HG03039 (cell line): ENCODE measurements around the gene RALGPS2.
"Not testable (repeated sequence)": the region's sequence is repeated elsewhere in the genome, so short reads cannot be mapped to it uniquely, and the experiment has no call there.

Experiments used
- ATAC-seq: cut with Tn5 transposase; IDR thresholded peaks from one replicate; pipeline ENCODE4 v1.9.1; 2021; ENCODE audit warnings: mild to moderate bottlenecking, moderate library complexity; ENCODE audit not compliant: unreplicated experiment

RALGPS2 gene

GRCh38 chr1:178723546-178723945 lies 1.5 kb upstream of the RALGPS2 start:
- ATAC-seq: no peak

DNA sequence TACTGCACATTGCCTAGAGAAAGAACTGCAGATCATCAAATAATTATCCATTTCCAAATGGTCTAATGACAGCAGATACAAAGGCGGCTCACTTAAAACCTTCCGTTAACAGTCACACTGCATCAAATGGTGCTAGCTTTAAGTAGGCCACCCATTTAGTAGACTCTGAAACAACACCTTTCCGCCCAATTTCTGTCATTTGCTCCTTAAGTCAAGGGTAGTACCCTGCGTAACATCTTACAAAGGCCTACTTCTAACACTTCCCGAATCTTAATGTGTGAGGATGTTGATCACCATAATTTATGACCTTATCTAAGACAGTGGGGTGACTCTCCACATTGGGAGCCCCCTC lies 692 bp upstream of the RALGPS2 start:
- no peak for ATAC-seq

- peak; percentile 24 for ATAC-seq
These were observed 532 bp downstream of the RALGPS2 start for GRCh38 chr1:178725466-178726086.

- ATAC-seq: peak; percentile 71
These were observed 1.1 kb downstream of the RALGPS2 start for GRCh38 chr1:178726087-178726517.

- ATAC-seq: no peak
These were observed 1.5 kb downstream of the RALGPS2 start for GRCh38 chr1:178726545-178726944.

DNA sequence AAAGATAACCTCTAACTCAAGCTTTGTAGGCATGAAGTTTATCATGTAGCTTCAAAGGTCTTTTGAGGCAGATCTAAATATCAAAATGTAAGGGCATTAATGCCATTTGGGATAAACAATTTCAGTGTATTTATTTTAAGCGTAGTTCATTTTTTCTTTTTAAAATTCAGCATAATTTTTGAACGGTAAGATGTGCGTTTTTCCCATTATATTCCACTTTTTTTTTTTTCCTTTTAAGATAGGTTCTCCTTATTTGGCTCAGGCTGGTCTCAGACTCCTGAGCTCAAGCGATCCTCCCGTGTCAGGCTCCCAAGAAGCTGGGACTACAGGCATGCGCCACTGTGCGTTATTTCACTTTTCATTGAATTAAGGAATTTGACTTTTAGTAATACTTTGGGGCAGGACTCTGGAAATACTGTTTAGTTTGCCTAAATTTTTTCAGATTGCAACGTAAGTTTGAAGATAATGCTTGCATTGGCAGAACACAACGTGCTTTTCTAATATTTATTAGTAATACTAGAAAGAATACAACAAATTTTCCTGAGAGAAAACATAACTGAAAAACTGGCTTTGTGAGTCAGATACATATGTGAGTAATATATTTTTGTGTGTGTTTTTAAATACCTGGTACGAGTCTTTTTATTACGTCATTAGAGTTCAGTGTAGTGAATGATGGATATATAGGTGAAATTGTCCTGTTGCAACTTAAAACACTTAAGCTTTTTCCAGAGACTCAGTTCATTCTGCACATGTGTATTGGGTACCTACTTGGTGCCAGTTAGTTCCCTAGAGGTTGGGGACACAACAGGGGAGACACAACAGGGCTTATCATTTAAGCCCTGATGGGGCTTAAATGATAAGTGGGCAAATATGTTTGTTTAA lies 2.2 kb downstream of the RALGPS2 start:
- no peak for ATAC-seq

DNA sequence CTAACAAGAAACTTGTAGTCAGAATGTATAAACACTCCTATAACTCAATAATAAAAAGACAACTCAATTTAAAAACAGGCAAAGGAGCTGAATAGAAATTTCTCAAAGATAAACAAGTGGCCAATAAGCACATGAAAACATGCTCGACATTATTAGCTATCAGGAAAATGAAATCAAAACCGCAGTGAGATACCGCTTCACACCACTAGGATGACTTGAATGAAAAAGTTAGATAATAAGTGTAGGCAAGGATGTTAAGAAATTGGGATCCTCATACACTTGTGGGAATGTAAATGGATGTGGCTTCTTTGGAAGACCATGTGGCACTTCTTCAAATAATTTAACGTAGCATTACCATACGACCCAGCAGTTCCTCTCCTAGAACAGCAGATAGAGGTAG lies 8.9 kb downstream of the RALGPS2 start:
- ATAC-seq: no peak

- ATAC-seq: no peak
These were observed 13.7 kb downstream of the RALGPS2 start for GRCh38 chr1:178738780-178739179.

DNA sequence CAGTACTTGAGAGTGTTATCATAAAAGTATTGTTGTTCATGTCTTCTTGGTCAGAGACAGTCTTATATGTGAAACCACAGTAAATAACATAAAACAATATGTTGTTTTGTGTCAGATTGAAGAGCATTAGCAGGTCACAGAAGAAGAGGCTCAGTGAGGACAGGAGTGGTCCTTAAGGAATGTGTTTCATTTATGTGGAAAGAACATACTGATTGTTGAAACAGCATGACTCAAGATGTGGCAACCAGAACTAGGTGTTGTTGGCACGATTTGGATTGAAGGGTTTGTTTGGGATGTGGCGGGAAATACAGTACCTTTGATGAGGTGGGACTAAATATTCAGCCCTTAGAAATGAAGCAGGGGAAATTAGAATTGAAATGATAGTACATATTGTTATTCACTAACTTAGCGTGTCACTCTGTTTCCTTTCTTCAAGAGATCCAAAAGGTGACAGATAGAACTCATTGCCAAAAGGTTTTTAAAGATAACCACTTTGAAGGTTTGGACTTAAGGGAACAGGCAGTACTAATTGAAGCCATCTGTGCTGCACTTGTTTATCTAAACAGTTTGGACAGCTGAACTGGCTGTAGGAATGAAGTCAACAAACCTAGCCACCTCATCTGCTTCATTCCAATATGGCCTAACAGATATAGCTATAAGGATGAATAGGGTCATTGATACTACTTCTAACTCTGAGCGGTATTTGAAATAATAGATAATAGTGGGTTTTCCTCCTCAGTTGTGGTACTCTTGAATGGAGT lies 14.4 kb downstream of the RALGPS2 start:
- ATAC-seq: no peak

GRCh38 chr1:178740491-178740890 lies 15.4 kb downstream of the RALGPS2 start:
- no peak for ATAC-seq

GRCh38 chr1:178740924-178741323 lies 15.9 kb downstream of the RALGPS2 start:
- ATAC-seq: no peak

- ATAC-seq: no peak
These were observed 18.8 kb downstream of the RALGPS2 start for GRCh38 chr1:178743801-178744200.

DNA sequence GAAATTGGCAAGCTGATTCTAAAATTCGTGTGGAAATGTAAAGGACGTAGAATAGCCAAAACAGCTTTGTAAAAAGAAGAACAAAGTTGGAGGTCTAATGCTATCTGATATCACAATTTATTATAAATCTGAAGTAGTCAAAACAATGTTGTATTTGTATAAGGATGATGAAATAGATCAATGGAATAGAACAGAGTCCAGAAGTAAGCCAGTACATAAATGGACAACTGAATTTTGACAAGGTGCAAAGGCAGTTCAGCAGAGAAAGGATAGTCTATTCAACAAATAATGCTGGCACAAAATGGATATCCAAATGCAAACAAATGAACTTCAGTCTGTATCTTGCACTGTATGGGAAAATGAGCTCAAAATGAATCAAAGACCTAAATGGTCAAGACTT lies 20.2 kb downstream of the RALGPS2 start:
- ATAC-seq: no peak

GRCh38 chr1:178746345-178746744 lies 21.3 kb downstream of the RALGPS2 start:
- ATAC-seq: no peak

DNA sequence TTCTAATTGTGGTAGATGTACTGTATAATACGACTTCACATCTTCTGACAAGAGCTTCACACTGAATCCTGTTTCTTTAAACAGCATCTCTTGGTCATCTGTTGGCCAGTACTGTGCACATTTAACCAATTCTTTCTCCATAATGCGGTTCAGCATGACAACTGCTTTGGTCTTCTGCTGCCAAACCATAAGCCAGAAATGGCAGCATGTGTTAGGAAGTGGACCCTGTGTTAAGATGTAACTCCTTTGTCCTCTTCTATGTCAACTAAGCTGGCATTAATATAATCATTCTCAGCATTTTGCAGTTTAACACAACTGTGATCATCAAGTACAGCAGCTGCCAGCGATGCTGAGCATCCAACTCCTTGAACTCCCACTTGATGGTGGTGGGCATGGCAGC lies 22.3 kb downstream of the RALGPS2 start:
- ATAC-seq: not testable (repeated sequence)

- no peak for ATAC-seq
These were observed 24.6 kb downstream of the RALGPS2 start for GRCh38 chr1:178749581-178750166.

GRCh38 chr1:178751046-178751445 lies 26.0 kb downstream of the RALGPS2 start:
- no peak for ATAC-seq

DNA sequence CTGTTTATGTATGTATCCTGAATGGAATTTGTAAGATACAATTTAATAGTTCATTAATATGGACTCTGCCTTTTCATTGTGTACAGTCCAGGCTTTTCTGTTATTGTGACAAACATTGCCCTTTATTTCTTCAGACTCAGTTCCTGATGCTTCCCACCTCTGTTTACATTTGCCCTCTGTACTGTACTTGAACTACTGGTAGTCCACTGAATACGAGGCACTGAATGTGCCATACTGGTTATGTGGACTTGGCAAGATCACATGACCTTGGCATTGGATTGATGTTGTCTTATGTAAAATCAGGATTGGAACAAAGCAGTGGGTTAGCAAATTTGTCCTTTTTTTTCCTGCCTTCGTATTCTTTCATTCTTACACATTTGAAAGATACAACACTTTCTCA lies 27.8 kb downstream of the RALGPS2 start:
- ATAC-seq: no peak

DNA sequence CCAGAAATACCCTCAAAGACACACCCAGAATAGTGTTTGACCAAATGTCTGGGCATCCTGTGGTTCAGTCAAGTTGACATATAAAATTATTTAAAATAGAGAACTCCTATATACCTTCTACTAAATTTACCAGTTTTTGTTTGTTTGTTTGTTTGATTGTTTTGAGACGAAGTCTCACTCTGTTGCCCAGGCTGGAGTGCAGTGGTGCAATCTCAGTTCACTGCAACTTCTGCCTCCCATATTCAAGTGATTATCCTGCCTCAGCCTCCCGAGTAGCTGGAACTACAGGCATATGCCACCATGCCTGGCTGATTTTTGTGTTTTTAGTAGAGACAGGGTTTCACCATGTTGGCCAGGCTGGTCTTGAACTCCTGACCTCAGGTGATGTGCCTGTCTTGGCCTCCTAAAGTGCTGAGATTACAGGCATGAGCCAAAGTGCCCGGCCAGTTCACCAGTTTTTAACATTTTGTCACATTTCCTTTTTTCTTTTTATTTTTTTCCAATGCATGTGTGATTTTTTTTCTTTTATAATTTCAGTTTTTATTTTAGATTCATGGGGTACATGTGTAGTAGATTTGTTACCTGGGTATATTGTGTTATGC lies 29.7 kb downstream of the RALGPS2 start:
- not testable (repeated sequence) for ATAC-seq

DNA sequence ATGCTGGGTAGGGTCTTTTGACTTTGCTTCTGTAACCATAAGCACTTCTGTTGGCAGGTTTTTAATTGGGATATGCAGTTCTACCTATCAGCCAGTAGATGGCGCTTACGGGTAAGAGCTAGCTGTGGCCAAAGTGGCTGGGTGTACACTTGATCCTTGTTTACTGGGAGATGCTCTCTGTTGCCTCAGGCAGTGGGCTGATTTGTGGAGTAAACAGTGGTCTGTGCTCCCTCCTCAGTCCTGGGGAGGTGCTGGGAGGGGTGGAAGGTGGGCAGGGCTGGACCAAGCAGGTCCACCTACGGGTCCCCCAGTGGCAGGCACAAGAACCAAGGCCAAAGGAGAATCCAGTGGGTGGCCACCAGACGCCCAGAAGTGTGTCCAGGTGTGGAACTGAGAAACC lies 43.4 kb downstream of the RALGPS2 start:
- no peak for ATAC-seq

- no peak for ATAC-seq
These were observed 47.9 kb downstream of the RALGPS2 start for GRCh38 chr1:178772952-178773351.
